Lower leg skin (tissue), 4 donors: Measurements from ENCODE around the gene ST6GALNAC3. TPM values are rescaled to one million over a fixed set of nuclear protein-coding genes. Genes with fewer than 3 reads are reported as not detected.

Experiments
- DNase-seq, 2 donors: peaks; one replicate each; pipeline ENCODE4 v3.0.0-alpha.2; 2019; ENCODE audit warnings: low spot score in 2 of 2
- H3K4me3 ChIP-seq: fragments of 200-600 bp; sonication (generic); 2 replicates; pipeline ENCODE4 v1.5.1; 2017; ENCODE audit warnings: mild to moderate bottlenecking, low read depth; ENCODE audit not compliant: poor library complexity, severe bottlenecking
- POLR2A ChIP-seq, 2 donors: fragments of 450-650 bp; IDR thresholded peaks; one replicate each; pipeline ENCODE4 v1.6.1; 2016 to 2017; ENCODE audit warnings: antibody characterized with exemption in 2 of 2, mild to moderate bottlenecking in 1 of 2, moderate library complexity in 1 of 2
- WGBS, 2 donors: methylation state at CpG; one replicate each; pipeline ENCODE4 v1.1.5; 2018; 5-methylcytosine and 5-hydroxymethylcytosine counted together
- intact Hi-C: fragments of 100-400 bp; cut with DNase I; formaldehyde crosslinking; loops from one replicate; pipeline ENCODE4 v1.15.0; 2023; ENCODE audit warnings: low total_unique reads
- total RNA-seq, 4 donors: library from RNA; depleted of rRNA; stranded (reverse); fragments of >200 nt; gene quantifications; one replicate each; pipeline ENCODE4 v1.1.0, GENCODE V29; 2016
- TF ChIP-seq, protein P1 (sequence below), 3 donors: fragments of 450-650 bp; IDR thresholded peaks; one replicate each; pipeline ENCODE4 v1.5.1; 2016; ENCODE audit warnings: antibody characterized with exemption in 3 of 3, mild to moderate bottlenecking in 3 of 3, moderate library complexity in 2 of 3

ST6GALNAC3 gene
- total RNA-seq, 4 donors from 2014 or later = 1.5 to 3.8 (median 3.0) TPM

DNA sequence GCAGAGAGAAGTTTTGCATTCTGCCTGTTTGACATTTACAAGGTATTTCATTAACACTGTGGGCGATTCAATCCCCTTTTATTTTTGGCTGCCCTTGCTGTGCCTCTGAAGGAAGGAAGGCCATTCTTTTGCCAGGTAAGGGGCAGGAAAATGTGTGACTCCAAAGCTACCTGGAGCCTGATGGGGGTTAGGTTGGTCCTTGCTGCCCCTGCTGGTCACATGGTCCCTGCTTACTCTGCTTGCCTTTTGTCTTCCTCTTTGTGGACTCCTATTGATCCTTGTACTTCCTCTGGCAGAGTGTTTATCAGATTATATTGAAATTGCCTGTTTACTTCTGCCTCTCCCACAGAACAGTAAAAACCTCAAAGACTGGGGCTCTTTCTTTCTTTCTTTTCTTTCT is 65.7 kb downstream of the ST6GALNAC3 start:
- intact Hi-C loops = no loop called here

DNA sequence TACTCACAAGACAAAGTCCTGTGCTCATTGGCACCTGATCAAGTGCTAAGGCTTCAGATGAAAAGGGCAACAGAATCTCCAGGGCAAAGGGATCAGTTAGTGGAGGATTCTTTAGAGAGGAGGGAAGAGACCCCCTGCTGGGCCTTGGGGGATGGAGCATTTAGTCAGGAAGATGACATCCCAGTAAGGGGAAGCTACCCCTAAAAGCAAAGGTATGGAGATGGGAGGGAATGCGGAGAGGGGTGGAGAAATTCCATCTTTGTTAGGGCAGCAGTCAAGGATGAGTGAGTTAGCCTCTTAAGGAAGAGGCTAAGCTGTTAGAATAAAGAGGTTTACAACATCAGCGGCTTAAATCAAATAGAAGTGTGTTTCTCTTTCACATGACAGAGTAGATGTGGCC is 67.4 kb downstream of the ST6GALNAC3 start:
- intact Hi-C loops = no loop called here
- no peak overlapping the region for H3K4me3 ChIP-seq
- no peak for TF ChIP-seq POLR2A (IDR thresholded peaks at IDR 0.05)
- TF ChIP-seq, protein P1, sequence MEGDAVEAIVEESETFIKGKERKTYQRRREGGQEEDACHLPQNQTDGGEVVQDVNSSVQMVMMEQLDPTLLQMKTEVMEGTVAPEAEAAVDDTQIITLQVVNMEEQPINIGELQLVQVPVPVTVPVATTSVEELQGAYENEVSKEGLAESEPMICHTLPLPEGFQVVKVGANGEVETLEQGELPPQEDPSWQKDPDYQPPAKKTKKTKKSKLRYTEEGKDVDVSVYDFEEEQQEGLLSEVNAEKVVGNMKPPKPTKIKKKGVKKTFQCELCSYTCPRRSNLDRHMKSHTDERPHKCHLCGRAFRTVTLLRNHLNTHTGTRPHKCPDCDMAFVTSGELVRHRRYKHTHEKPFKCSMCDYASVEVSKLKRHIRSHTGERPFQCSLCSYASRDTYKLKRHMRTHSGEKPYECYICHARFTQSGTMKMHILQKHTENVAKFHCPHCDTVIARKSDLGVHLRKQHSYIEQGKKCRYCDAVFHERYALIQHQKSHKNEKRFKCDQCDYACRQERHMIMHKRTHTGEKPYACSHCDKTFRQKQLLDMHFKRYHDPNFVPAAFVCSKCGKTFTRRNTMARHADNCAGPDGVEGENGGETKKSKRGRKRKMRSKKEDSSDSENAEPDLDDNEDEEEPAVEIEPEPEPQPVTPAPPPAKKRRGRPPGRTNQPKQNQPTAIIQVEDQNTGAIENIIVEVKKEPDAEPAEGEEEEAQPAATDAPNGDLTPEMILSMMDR (IDR thresholded peaks at IDR 0.05) = no peak
- WGBS, 2 donors = 94 to 100% methylated on average over 2 of the region's 2 CpGs
- DNase-seq = no peak

More for the DNA sequence above, 65.7 kb downstream of the ST6GALNAC3 start:
- WGBS, 2 donors = 67 to 75% methylated on average over 1 of the region's 1 CpG
- H3K4me3 ChIP-seq = no peak overlapping the region
- TF ChIP-seq POLR2A (IDR thresholded peaks at IDR 0.05) = no peak
- TF ChIP-seq, protein P1 (IDR thresholded peaks at IDR 0.05) = no peak
- no peak for DNase-seq

DNA sequence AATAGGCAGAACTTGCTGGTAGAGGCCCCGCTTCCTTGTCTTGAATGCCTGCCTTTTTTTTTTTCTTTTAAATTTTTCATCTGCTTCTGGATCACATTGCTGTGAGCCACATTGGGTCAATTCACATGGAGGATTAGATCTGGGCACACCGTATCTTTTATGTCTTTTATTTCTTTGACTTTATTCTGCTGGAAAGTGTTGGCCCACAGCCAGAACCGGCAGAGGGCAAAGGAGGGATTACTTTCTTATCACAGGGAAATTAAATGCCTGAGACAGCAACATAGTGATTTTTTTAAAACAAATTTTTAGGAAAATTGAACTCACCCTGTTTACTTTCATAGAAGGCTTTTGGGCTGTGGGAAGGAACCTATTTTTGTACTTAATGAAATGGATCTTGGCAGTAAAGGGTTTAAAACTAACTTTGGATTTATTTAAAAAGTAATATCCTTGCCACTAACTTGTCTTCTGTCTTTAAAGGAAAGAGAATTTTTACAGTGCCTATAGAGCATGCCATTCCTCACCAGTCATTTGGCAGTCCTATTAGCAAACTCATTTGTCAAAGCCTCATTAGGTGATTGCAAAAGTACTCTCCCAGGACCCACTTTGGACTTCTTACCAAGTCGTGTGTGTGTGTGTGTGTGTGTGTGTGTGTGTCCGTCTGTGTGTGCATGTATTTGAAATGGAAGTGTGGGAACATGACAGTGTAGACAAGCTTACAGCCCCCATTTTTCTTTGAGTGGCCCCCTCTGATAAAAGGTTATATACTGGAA is 68.4 kb downstream of the ST6GALNAC3 start:
- no peak for DNase-seq
- TF ChIP-seq, protein P1 (IDR thresholded peaks at IDR 0.05) = no peak
- no peak for TF ChIP-seq POLR2A (IDR thresholded peaks at IDR 0.05)
- H3K4me3 ChIP-seq = no peak overlapping the region
- intact Hi-C loops = no loop called here
- WGBS, 2 donors = 46 to 50% methylated on average over 5 of the region's 5 CpGs

DNA sequence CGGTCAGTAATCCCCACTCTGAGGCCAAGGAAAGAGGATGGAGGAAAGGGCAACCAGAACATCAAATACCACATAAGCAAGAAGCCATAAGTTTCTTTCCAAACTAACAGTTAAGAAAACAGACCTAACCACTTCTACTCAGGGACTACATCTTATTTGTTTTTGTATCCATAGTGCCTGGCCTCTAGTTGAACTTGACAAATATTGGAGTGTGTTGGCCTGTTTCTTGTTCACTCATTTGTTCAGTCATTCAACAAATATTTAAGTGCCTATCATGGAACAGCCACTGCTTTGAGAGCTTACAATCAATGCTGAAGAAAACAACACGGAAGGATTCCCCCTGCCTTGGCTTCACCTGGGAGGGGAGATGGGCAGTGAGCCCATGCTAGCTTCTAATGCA is 69.7 kb downstream of the ST6GALNAC3 start:
- TF ChIP-seq, protein P1 (IDR thresholded peaks at IDR 0.05) = no peak
- no peak for TF ChIP-seq POLR2A (IDR thresholded peaks at IDR 0.05)
- intact Hi-C loops = no loop called here
- 95 to 96% methylated on average over 2 of the region's 2 CpGs for WGBS, 2 donors

DNA sequence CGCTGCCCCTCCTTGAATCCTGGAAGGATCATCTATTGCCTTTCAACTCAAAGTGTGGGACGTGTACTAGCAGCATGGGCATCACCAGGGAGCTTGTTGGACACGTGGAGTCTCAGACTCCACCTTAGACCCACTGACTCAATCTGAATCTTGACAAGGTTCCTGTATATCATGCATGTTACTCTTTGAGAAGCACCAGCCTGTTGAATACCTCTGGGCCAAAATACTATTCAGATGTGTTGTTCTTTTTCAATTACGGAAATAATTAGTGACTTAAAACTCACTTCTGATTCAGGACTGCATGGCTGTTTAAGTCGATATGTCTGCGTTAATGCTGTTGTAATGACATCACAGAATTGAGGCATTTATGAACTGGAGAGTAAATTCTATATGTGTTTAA is 70.8 kb downstream of the ST6GALNAC3 start:
- no peak for DNase-seq
- intact Hi-C loops = no loop called here
- WGBS, 2 donors = 69 to 71% methylated on average over 6 of the region's 6 CpGs
- TF ChIP-seq, protein P1 (IDR thresholded peaks at IDR 0.05) = no peak
- no peak for TF ChIP-seq POLR2A (IDR thresholded peaks at IDR 0.05)
- no peak overlapping the region for H3K4me3 ChIP-seq

More for the DNA sequence above, 69.7 kb downstream of the ST6GALNAC3 start:
- no peak overlapping the region for H3K4me3 ChIP-seq
- DNase-seq = no peak
